HepG2 (cell line): ENCODE results near the gene DTYMK. TPM values are rescaled to one million over a fixed set of nuclear protein-coding genes. Genes with fewer than 3 reads are reported as not detected.
A peak's percentile ranks its signal among the peaks of the same experiment; 100 is the strongest.

Experiments
- CCDC6 ChIP-seq: sonication (generic); formaldehyde crosslinking; IDR thresholded peaks from 2 replicates; pipeline ENCODE4 v1.8.1; 2022; ENCODE audit warnings: mild to moderate bottlenecking, missing genetic modification reagents, moderate library complexity
- CSRNP1 ChIP-seq: sonication (generic); formaldehyde crosslinking; IDR thresholded peaks from 2 replicates; pipeline ENCODE4 v1.8.1; 2023; ENCODE audit warnings: mild to moderate bottlenecking, missing genetic modification reagents
- ESRRA ChIP-seq: sonication (generic); formaldehyde crosslinking; IDR thresholded peaks from 2 replicates; pipeline ENCODE4 v1.5.1; 2020; ENCODE audit warnings: mild to moderate bottlenecking, low read depth, missing genetic modification reagents
- FOXO1 ChIP-seq: sonication (generic); formaldehyde crosslinking; IDR thresholded peaks from 2 replicates; pipeline ENCODE4 v1.4.0; 2020; ENCODE audit warnings: missing genetic modification reagents
- HMG20B ChIP-seq: conservative IDR thresholded peaks from 2 replicates; pipeline ENCODE4 v1.6.1; 2016; ENCODE audit warnings: missing genetic modification reagents, missing compliant biosample characterization
- KDM4B ChIP-seq: sonication (generic); formaldehyde crosslinking; IDR thresholded peaks from 2 replicates; pipeline ENCODE4 v1.4.0; 2020; ENCODE audit warnings: missing genetic modification reagents
- KMT2A ChIP-seq: sonication (generic); formaldehyde crosslinking; IDR thresholded peaks from 2 replicates; pipeline ENCODE4 v1.4.0; 2020; ENCODE audit warnings: missing genetic modification reagents
- NBN ChIP-seq: fragments of 450-650 bp; conservative IDR thresholded peaks from 2 replicates; pipeline ENCODE4 v1.6.1; 2017
- NFKB2 ChIP-seq: sonication (generic); formaldehyde crosslinking; IDR thresholded peaks from 2 replicates; pipeline ENCODE4 v1.4.0; 2020; ENCODE audit warnings: missing genetic modification reagents, borderline replicate concordance
- RARA ChIP-seq: IDR thresholded peaks from 2 replicates; pipeline ENCODE4 v1.6.1; 2016; ENCODE audit warnings: missing genetic modification reagents, missing compliant biosample characterization
- THAP9 ChIP-seq: sonication (generic); formaldehyde crosslinking; IDR thresholded peaks from 2 replicates; pipeline ENCODE4; 2020; ENCODE audit warnings: missing genetic modification reagents, mild to moderate bottlenecking, borderline replicate concordance
- ZFP36L2 ChIP-seq: sonication (generic); formaldehyde crosslinking; IDR thresholded peaks from 2 replicates; pipeline ENCODE4 v1.4.0; 2020; ENCODE audit warnings: missing genetic modification reagents
- ZNF251 ChIP-seq: sonication (generic); formaldehyde crosslinking; IDR thresholded peaks from 2 replicates; pipeline ENCODE4 v1.9.0; 2021; ENCODE audit warnings: mild to moderate bottlenecking, missing genetic modification reagents
- ZNF260 ChIP-seq: sonication (generic); formaldehyde crosslinking; IDR thresholded peaks from 2 replicates; pipeline ENCODE4 v1.4.0; 2020; ENCODE audit warnings: missing genetic modification reagents, low read depth, mild to moderate bottlenecking, borderline replicate concordance
- ZNF280D ChIP-seq: sonication (generic); formaldehyde crosslinking; IDR thresholded peaks from 2 replicates; pipeline ENCODE4 v1.5.1; 2020; ENCODE audit warnings: mild to moderate bottlenecking, missing genetic modification reagents
- ZNF362 ChIP-seq: sonication (generic); formaldehyde crosslinking; IDR thresholded peaks from 2 replicates; pipeline ENCODE4 v1.4.0; 2020; ENCODE audit warnings: missing genetic modification reagents, mild to moderate bottlenecking, borderline replicate concordance
- ZNF530 ChIP-seq: sonication (generic); formaldehyde crosslinking; IDR thresholded peaks from 2 replicates; pipeline ENCODE4 v1.5.0; 2020; ENCODE audit warnings: low read depth, mild to moderate bottlenecking, missing genetic modification reagents
- ZNF550 ChIP-seq: sonication (generic); formaldehyde crosslinking; IDR thresholded peaks from 2 replicates; pipeline ENCODE4 v1.4.0; 2020; ENCODE audit warnings: mild to moderate bottlenecking, missing genetic modification reagents, borderline replicate concordance
- polyA plus RNA-seq, 8 experiments: library from polyadenylated mRNA; depleted of rRNA in 3 of 8; stranded (reverse) in 7 of 8; unstranded in 1 of 8; fragments of >200 nt; fragmentation: Illumina TruSeq in 4 of 8; extraction: Trizol in 4 of 8; gene quantifications; 2 replicates each; pipeline versions ENCODE4 v1.2.1 to v1.2.3, GENCODE V29; 2011 to 2016; ENCODE audit warnings: low read depth in 4 of 8, missing spikeins in 1 of 8, mixed read lengths in 1 of 8; ENCODE audit not compliant: insufficient read depth in 1 of 8
- total RNA-seq, 5 experiments: library from RNA; depleted of rRNA; stranded (reverse); fragments of >200 nt; fragmentation: Illumina TruSeq; extraction: Trizol; gene quantifications; 2 replicates each; pipeline ENCODE4 v1.2.3, GENCODE V29; 2016; ENCODE audit warnings: low read depth in 1 of 5
- TF ChIP-seq, protein P1 (sequence below): sonication (generic); formaldehyde crosslinking; IDR thresholded peaks from 2 replicates; pipeline ENCODE4 v1.9.0; 2022; ENCODE audit warnings: low read depth, missing genetic modification reagents

DTYMK gene
- total and polyA plus RNA-seq, 2 of the 13 experiments (the other 11 are each of a cell fraction or from before 2014, with no cell fraction given), result 57.5 to 134 TPM

- no peak for TF ChIP-seq ZNF550
- peak; percentile 50; the same call in 1 of the 2 replicates for TF ChIP-seq FOXO1 (CRISPR knock-in tag)
- 0 out of 2 replicates have a peak, but pooled peaks have one; percentile 25 for TF ChIP-seq ZNF280D
- no peak for TF ChIP-seq ZNF251
- TF ChIP-seq CSRNP1 (CRISPR knock-in tag), result no peak
- TF ChIP-seq CCDC6, result no peak
- no peak for TF ChIP-seq ZNF362 (CRISPR knock-in tag)
- peak; percentile 47; the same call in 1 of the 2 replicates for TF ChIP-seq NFKB2 (CRISPR knock-in tag)
- TF ChIP-seq RARA (CRISPR knock-in tag), result no peak
- TF ChIP-seq THAP9 (CRISPR knock-in tag), result no peak
- TF ChIP-seq ZNF260 (CRISPR knock-in tag), result no peak
- TF ChIP-seq ZNF530 (CRISPR knock-in tag), result no peak
- peak; percentile 67; the same call in 1 of the 2 replicates for TF ChIP-seq KMT2A
- TF ChIP-seq HMG20B (CRISPR knock-in tag), result no peak
- TF ChIP-seq, protein P1, sequence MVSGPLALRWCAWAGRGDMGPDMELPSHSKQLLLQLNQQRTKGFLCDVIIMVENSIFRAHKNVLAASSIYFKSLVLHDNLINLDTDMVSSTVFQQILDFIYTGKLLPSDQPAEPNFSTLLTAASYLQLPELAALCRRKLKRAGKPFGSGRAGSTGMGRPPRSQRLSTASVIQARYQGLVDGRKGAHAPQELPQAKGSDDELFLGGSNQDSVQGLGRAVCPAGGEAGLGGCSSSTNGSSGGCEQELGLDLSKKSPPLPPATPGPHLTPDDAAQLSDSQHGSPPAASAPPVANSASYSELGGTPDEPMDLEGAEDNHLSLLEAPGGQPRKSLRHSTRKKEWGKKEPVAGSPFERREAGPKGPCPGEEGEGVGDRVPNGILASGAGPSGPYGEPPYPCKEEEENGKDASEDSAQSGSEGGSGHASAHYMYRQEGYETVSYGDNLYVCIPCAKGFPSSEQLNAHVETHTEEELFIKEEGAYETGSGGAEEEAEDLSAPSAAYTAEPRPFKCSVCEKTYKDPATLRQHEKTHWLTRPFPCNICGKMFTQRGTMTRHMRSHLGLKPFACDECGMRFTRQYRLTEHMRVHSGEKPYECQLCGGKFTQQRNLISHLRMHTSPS, result no peak
- no peak for TF ChIP-seq ZFP36L2 (CRISPR knock-in tag)
- TF ChIP-seq NBN, result no peak
- peak; percentile 78; the same call in 1 of the 2 replicates for TF ChIP-seq KDM4B (CRISPR knock-in tag)
- no peak for TF ChIP-seq ESRRA (CRISPR knock-in tag)
Measured at GRCh38 chr2:241659150-241659739, 27.4 kb downstream of the DTYMK start (continued).
